Activated T-helper 2 cell treated with anti-CD3 and anti-CD28 coated beads, Interferon-gamma antibody, Interleukin-2, Interleukin-4, amounts not matched to agents 10 μg/mL and 5 μg/mL and 100 μg/mL, durations not matched to agents 14 hours and 24 hours and 36 hours (primary cell): ENCODE data around the gene FAM20C. TPM values are rescaled to one million over a fixed set of nuclear protein-coding genes. Genes with fewer than 3 reads are reported as not detected.

Experiments used
- DNase-seq: peaks from one replicate; pipeline ENCODE4 v3.0.0; 2021; ENCODE audit warnings: low spot score
- H3K27ac Mint-ChIP-seq: one replicate; pipeline ENCODE4 v1.8.0; 2021; ENCODE audit warnings: mixed read lengths
- H3K27me3 Mint-ChIP-seq: one replicate; pipeline ENCODE4 v1.8.0; 2021; ENCODE audit warnings: low read depth, mixed read lengths
- H3K36me3 Mint-ChIP-seq: one replicate; pipeline ENCODE4 v1.8.0; 2021; ENCODE audit warnings: low read depth, mixed read lengths
- H3K4me1 Mint-ChIP-seq: one replicate; pipeline ENCODE4 v1.8.0; 2021; ENCODE audit warnings: low read depth, mixed read lengths
- H3K4me3 Mint-ChIP-seq: one replicate; pipeline ENCODE4 v1.8.0; 2021; ENCODE audit warnings: low read depth, mild to moderate bottlenecking, moderate library complexity, mixed read lengths
- H3K9me3 Mint-ChIP-seq: one replicate; pipeline ENCODE4 v1.8.0; 2021; ENCODE audit warnings: mixed read lengths
- intact Hi-C: fragments of 100-400 bp; cut with micrococcal nuclease; formaldehyde crosslinking; loops from one replicate; pipeline ENCODE4 v1.15.1; 2023
- total RNA-seq: library from RNA; stranded (reverse); gene quantifications from 2 replicates; pipeline ENCODE4 v1.2.3, GENCODE V29; 2022

FAM20C gene
- total RNA-seq, 1 donor from 2014 or later: 1.3 TPM

DNA sequence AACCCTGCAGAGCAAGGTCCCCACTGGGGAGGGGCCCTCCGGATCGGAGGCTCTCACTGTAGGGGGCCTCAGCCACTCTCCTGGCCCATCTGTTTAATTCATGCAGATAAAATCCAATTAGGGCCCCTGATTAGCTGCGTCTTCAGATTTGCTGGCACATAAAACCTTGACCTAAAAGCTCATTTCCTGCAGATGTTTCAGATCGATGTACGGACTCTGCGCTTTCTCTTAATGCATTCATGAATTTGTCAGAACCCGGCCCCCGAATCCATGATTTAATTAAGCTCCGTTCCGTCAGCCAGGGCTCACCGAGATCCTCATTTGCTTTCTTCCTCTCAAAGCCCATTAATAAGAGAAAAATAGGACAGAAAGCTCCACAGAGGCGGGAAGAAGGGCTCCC, 57.6 kb downstream of the FAM20C start:
- H3K4me3 Mint-ChIP-seq: no peak overlapping the region
- H3K4me1 Mint-ChIP-seq: no peaks in the 10 kb centered on the region
- no peak for DNase-seq
- intact Hi-C loops: no loop called here
- no peak overlapping the region for H3K27ac Mint-ChIP-seq
- no peaks in the 10 kb centered on the region for H3K27me3 Mint-ChIP-seq
- no peaks in the 10 kb centered on the region for H3K9me3 Mint-ChIP-seq
- no peaks in the 10 kb centered on the region for H3K36me3 Mint-ChIP-seq

GRCh38 chr7:250523-250922, 58.2 kb downstream of the FAM20C start:
- Mint-ChIP-seq H3K9me3 (no peaks in the 10 kb centered on the region), H3K27me3 (no peaks in the 10 kb centered on the region), H3K4me1 (no peaks in the 10 kb centered on the region), H3K4me3 (no peak overlapping the region), H3K36me3 (no peaks in the 10 kb centered on the region), H3K27ac (no peak overlapping the region)
- intact Hi-C loops: no loop called here
- DNase-seq: no peak

- Mint-ChIP-seq H3K27ac (no peak overlapping the region), H3K27me3 (no peaks in the 10 kb centered on the region), H3K9me3 (no peaks in the 10 kb centered on the region), H3K36me3 (no peaks in the 10 kb centered on the region), H3K4me3 (no peak overlapping the region), H3K4me1 (no peaks in the 10 kb centered on the region)
- intact Hi-C loops: no loop called here
- DNase-seq: no peak
These were observed 58.6 kb downstream of the FAM20C start for GRCh38 chr7:251005-251404.

GRCh38 chr7:251446-252175, 59.2 kb downstream of the FAM20C start:
- H3K4me3 Mint-ChIP-seq: no peak overlapping the region
- H3K36me3 Mint-ChIP-seq: no peaks in the 10 kb centered on the region
- intact Hi-C loops: no loop called here
- H3K4me1 Mint-ChIP-seq: no peaks in the 10 kb centered on the region
- no peak for DNase-seq
- no peaks in the 10 kb centered on the region for H3K27me3 Mint-ChIP-seq
- H3K9me3 Mint-ChIP-seq: no peaks in the 10 kb centered on the region
- H3K27ac Mint-ChIP-seq: no peak overlapping the region

GRCh38 chr7:252216-252965, 60.0 kb downstream of the FAM20C start:
- no peaks in the 10 kb centered on the region for H3K36me3 Mint-ChIP-seq
- no peaks in the 10 kb centered on the region for H3K9me3 Mint-ChIP-seq
- H3K27me3 Mint-ChIP-seq: no peaks in the 10 kb centered on the region
- no peak overlapping the region for H3K27ac Mint-ChIP-seq
- intact Hi-C loops: no loop called here
- no peak for DNase-seq
- H3K4me1 Mint-ChIP-seq: no peaks in the 10 kb centered on the region
- H3K4me3 Mint-ChIP-seq: no peak overlapping the region

DNA sequence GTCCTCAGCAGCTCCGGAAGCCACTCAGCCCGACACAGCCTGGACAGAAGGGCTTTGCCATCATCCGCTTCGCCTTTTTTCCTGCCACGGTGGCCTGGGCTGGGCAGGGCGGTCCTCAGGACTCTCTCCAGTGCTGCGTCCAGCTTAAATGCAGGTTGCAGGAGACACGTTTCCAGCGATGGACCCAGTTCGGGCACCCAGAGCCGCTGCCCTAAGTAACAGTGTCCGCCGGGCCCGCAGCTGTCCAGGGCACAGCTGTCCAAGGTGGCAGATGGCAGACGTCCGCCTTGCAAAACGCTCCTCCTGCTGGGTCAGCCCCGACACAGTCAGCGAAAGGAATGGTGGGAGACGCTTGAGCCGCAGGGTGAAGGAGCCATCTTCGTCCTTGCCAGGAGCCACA, 60.6 kb downstream of the FAM20C start:
- Mint-ChIP-seq H3K27ac (no peak overlapping the region), H3K4me3 (no peak overlapping the region), H3K36me3 (no peaks in the 10 kb centered on the region), H3K4me1 (no peaks in the 10 kb centered on the region), H3K27me3 (no peaks in the 10 kb centered on the region), H3K9me3 (no peaks in the 10 kb centered on the region)
- intact Hi-C loops: no loop called here
- no peak for DNase-seq

GRCh38 chr7:253581-254336, 61.4 kb downstream of the FAM20C start:
- intact Hi-C loops: no loop called here
- H3K4me3 Mint-ChIP-seq: no peak overlapping the region
- no peaks in the 10 kb centered on the region for H3K27me3 Mint-ChIP-seq
- H3K36me3 Mint-ChIP-seq: no peaks in the 10 kb centered on the region
- H3K27ac Mint-ChIP-seq: no peak overlapping the region
- no peak for DNase-seq
- no peaks in the 10 kb centered on the region for H3K9me3 Mint-ChIP-seq
- H3K4me1 Mint-ChIP-seq: no peaks in the 10 kb centered on the region

DNA sequence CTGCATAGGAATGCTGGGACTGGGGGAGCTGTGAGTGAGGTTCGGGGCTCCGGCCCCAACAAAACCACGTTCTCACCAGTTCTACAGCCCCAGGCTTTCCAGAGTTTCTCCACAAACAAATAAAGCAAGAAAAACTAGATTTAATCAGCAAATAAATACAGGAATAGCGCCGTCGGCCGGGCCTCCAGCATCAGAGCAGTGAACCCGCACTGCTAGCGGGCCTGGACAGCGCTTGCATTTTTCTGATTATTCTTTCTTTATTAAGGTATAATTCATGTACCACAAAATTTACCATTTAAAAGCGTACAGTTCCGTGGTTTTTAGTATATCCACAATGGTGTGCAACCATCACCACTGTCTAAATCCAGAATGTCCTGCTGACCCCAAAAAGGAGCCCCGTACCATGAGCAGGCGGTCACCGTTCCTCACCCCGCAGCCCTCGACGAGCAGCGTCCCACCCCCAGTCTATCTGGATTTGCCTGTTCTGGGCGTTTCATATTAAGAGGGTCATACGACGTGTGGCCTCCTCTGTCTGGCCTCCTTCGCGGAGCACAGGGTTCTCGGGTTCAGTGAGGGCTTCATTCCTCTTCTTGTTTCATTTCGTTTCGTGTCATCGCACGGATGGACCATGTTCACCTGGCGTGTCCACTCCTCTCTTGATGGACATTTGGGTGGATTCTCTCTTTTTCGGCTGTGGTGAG, 62.1 kb downstream of the FAM20C start:
- no peak overlapping the region for H3K27ac Mint-ChIP-seq
- intact Hi-C loops: no loop called here
- H3K27me3 Mint-ChIP-seq: no peaks in the 10 kb centered on the region
- H3K4me1 Mint-ChIP-seq: no peaks in the 10 kb centered on the region
- H3K36me3 Mint-ChIP-seq: no peaks in the 10 kb centered on the region
- DNase-seq: no peak
- no peak overlapping the region for H3K4me3 Mint-ChIP-seq
- H3K9me3 Mint-ChIP-seq: no peaks in the 10 kb centered on the region

DNA sequence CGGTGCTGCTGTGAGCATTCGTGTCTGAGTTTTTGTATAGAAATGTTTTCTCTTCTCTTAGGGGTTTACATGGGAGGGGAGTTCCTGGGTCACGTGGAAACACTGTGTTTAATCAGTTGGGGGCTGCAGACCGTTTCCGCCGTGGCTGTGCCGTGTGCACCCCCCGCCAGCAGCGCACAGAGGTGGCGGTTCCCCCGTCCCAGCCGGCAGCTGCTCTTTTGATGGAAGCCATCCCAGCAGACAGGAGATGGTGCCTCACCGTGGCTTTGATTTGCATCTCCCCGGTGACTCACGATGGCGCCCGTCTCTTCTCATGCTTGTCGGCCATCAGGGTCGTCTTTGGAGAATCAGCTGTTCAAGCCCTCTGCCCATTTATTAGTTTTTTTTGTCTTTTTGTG, 62.7 kb downstream of the FAM20C start:
- Mint-ChIP-seq H3K9me3 (no peaks in the 10 kb centered on the region), H3K4me1 (no peaks in the 10 kb centered on the region), H3K27me3 (no peaks in the 10 kb centered on the region), H3K36me3 (no peaks in the 10 kb centered on the region), H3K27ac (no peak overlapping the region), H3K4me3 (no peak overlapping the region)
- intact Hi-C loops: no loop called here
- DNase-seq: no peak

GRCh38 chr7:255721-256361, 63.5 kb downstream of the FAM20C start:
- DNase-seq: no peak
- H3K9me3 Mint-ChIP-seq: no peaks in the 10 kb centered on the region
- no peaks in the 10 kb centered on the region for H3K27me3 Mint-ChIP-seq
- no peak overlapping the region for H3K4me3 Mint-ChIP-seq
- H3K27ac Mint-ChIP-seq: no peak overlapping the region
- H3K4me1 Mint-ChIP-seq: no peaks in the 10 kb centered on the region
- intact Hi-C loops: no loop called here
- no peaks in the 10 kb centered on the region for H3K36me3 Mint-ChIP-seq

DNA sequence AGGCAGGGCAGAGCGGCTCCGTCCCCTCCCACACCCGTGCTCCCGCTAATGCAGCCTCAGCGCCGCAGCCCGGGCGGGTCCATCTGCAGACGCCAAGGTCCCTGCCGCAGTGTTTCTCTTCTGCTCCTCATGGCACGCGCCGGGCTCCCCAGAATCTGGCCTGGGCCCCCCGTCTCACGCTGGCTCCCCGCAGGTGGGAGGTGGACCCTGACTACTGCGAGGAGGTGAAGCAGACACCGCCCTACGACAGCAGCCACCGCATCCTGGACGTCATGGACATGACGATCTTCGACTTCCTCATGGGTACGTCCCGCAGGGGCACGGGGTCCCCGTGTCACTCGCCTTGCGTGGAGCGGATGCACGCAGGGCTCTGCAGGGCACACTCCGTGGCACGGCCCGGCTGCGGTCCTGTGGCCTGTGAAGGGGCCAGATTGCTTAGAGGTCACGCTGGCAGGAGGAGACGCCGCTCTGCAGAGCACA, 64.1 kb downstream of the FAM20C start:
- Mint-ChIP-seq H3K27me3 (no peaks in the 10 kb centered on the region), H3K9me3 (no peaks in the 10 kb centered on the region)
- no peak for DNase-seq

DNA sequence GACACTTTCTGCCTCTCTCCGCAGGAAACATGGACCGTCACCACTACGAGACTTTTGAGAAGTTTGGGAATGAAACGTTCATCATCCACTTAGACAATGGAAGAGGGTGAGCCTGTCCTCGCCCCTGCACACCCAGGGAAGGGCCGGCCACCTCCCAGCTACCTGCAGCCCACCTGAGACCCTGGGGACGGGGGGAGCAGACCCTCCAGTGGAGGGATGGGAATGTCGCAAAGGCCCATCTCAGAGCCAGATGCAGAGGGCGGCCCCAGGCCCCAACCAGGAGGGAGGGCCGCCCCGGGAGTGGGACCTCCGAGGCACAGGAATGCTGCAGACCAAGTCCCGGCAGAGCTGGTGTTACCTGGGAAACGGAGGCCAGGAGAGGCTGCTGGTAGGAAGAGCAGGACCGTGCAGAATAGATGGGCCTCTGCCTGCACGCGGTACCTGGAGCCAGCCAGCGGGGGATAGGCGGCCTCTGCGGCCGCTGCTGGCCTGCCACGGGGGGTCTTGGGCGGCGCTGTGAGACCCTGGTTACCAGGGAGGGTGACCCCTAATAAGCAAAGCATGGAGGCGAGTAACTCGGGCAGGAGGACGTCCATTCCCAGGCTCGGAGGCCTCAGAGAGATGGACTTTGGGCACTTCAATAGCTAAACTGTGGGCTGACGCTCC, 64.7 kb downstream of the FAM20C start:
- Mint-ChIP-seq H3K4me3 (no peak overlapping the region), H3K27me3 (no peaks in the 10 kb centered on the region), H3K4me1 (no peaks in the 10 kb centered on the region), H3K9me3 (peaks cover 3% of the 10 kb centered on the region), H3K36me3 (no peaks in the 10 kb centered on the region), H3K27ac (no peak overlapping the region)
- intact Hi-C loops: no loop called here
- DNase-seq: no peak

More for the DNA sequence above, 64.1 kb downstream of the FAM20C start:
- Mint-ChIP-seq H3K4me1 (no peaks in the 10 kb centered on the region), H3K36me3 (no peaks in the 10 kb centered on the region), H3K4me3 (no peak overlapping the region), H3K27ac (no peak overlapping the region)
- intact Hi-C loops: no loop called here
